Measurements from ENCODE around the gene MGAT5. TPM values are rescaled to one million over a fixed set of nuclear protein-coding genes. Genes with fewer than 3 reads are reported as not detected.
"Not testable (repeated sequence)": the region's sequence is repeated elsewhere in the genome, so short reads cannot be mapped to it uniquely, and the experiment has no call there.

MGAT5 gene
- total RNA-seq, 1 experiment from 2014 or later = 25.4 TPM

- Histone ChIP-seq H3K4me3 (ENCODE audit: insufficient read depth, low read depth, low read length) (no peak overlapping the region), H3K36me3 (replicated peaks; ENCODE audit: control insufficient read depth, insufficient read depth, low read length) (no peaks in the 10 kb centered on the region), H3K27me3 (ENCODE audit: control insufficient read depth, insufficient read depth, low read length) (no peaks in the 10 kb centered on the region)
- DNase-seq = no peak
These were observed 33.5 kb downstream of the MGAT5 start for GRCh38 chr2:134287323-134287722.

- DNase-seq = no peak
- H3K27me3 ChIP-seq (ENCODE audit: control insufficient read depth, insufficient read depth, low read length) = no peaks in the 10 kb centered on the region
- H3K4me3 ChIP-seq (ENCODE audit: insufficient read depth, low read depth, low read length) = no peak overlapping the region
- no peaks in the 10 kb centered on the region for H3K36me3 ChIP-seq (replicated peaks; ENCODE audit: control insufficient read depth, insufficient read depth, low read length)
These were observed 34.9 kb downstream of the MGAT5 start for GRCh38 chr2:134288814-134289213.

GRCh38 chr2:134289225-134289624 lies 35.4 kb downstream of the MGAT5 start:
- Histone ChIP-seq H3K4me3 (ENCODE audit: insufficient read depth, low read depth, low read length) (no peak overlapping the region), H3K27me3 (ENCODE audit: control insufficient read depth, insufficient read depth, low read length) (no peaks in the 10 kb centered on the region), H3K36me3 (replicated peaks; ENCODE audit: control insufficient read depth, insufficient read depth, low read length) (no peaks in the 10 kb centered on the region)
- DNase-seq = no peak

GRCh38 chr2:134290358-134290757 lies 36.5 kb downstream of the MGAT5 start:
- Histone ChIP-seq H3K4me3 (ENCODE audit: insufficient read depth, low read depth, low read length) (no peak overlapping the region), H3K27me3 (ENCODE audit: control insufficient read depth, insufficient read depth, low read length) (no peaks in the 10 kb centered on the region), H3K36me3 (replicated peaks; ENCODE audit: control insufficient read depth, insufficient read depth, low read length) (no peaks in the 10 kb centered on the region)
- no peak for DNase-seq

GRCh38 chr2:134292514-134292913 lies 38.6 kb downstream of the MGAT5 start:
- no peaks in the 10 kb centered on the region for H3K27me3 ChIP-seq (ENCODE audit: control insufficient read depth, insufficient read depth, low read length)
- no peak for DNase-seq
- H3K4me3 ChIP-seq (ENCODE audit: insufficient read depth, low read depth, low read length) = no peak overlapping the region
- no peaks in the 10 kb centered on the region for H3K36me3 ChIP-seq (replicated peaks; ENCODE audit: control insufficient read depth, insufficient read depth, low read length)

GRCh38 chr2:134293719-134294537 lies 40.1 kb downstream of the MGAT5 start:
- DNase-seq = no peak
- H3K4me3 ChIP-seq (ENCODE audit: insufficient read depth, low read depth, low read length) = no peak overlapping the region
- H3K36me3 ChIP-seq (replicated peaks; ENCODE audit: control insufficient read depth, insufficient read depth, low read length) = no peaks in the 10 kb centered on the region
- no peaks in the 10 kb centered on the region for H3K27me3 ChIP-seq (ENCODE audit: control insufficient read depth, insufficient read depth, low read length)

GRCh38 chr2:134294598-134294997 lies 40.7 kb downstream of the MGAT5 start:
- DNase-seq; H3K4me3 ChIP-seq (ENCODE audit: insufficient read depth, low read depth, low read length); H3K36me3 ChIP-seq (replicated peaks; ENCODE audit: control insufficient read depth, insufficient read depth, low read length); H3K27me3 ChIP-seq (ENCODE audit: control insufficient read depth, insufficient read depth, low read length): not testable (repeated sequence)

- DNase-seq = no peak
- Histone ChIP-seq H3K4me3 (ENCODE audit: insufficient read depth, low read depth, low read length) (no peak overlapping the region), H3K27me3 (ENCODE audit: control insufficient read depth, insufficient read depth, low read length) (no peaks in the 10 kb centered on the region), H3K36me3 (replicated peaks; ENCODE audit: control insufficient read depth, insufficient read depth, low read length) (no peaks in the 10 kb centered on the region)
These were observed 41.6 kb downstream of the MGAT5 start for GRCh38 chr2:134295441-134295840.

GRCh38 chr2:134296301-134296700 lies 42.4 kb downstream of the MGAT5 start:
- no peaks in the 10 kb centered on the region for H3K27me3 ChIP-seq (ENCODE audit: control insufficient read depth, insufficient read depth, low read length)
- no peak for DNase-seq
- no peak overlapping the region for H3K4me3 ChIP-seq (ENCODE audit: insufficient read depth, low read depth, low read length)
- no peaks in the 10 kb centered on the region for H3K36me3 ChIP-seq (replicated peaks; ENCODE audit: control insufficient read depth, insufficient read depth, low read length)

GRCh38 chr2:134299334-134299733 lies 45.5 kb downstream of the MGAT5 start:
- Histone ChIP-seq H3K36me3 (replicated peaks; ENCODE audit: control insufficient read depth, insufficient read depth, low read length) (no peaks in the 10 kb centered on the region), H3K27me3 (ENCODE audit: control insufficient read depth, insufficient read depth, low read length) (no peaks in the 10 kb centered on the region), H3K4me3 (ENCODE audit: insufficient read depth, low read depth, low read length) (no peak overlapping the region)
- no peak for DNase-seq

- Histone ChIP-seq H3K36me3 (replicated peaks; ENCODE audit: control insufficient read depth, insufficient read depth, low read length) (no peaks in the 10 kb centered on the region), H3K4me3 (ENCODE audit: insufficient read depth, low read depth, low read length) (no peak overlapping the region), H3K27me3 (ENCODE audit: control insufficient read depth, insufficient read depth, low read length) (no peaks in the 10 kb centered on the region)
- no peak for DNase-seq
These were observed 46.7 kb downstream of the MGAT5 start for GRCh38 chr2:134300585-134300984.

GRCh38 chr2:134301099-134301927 lies 47.4 kb downstream of the MGAT5 start:
- Histone ChIP-seq H3K36me3 (replicated peaks; ENCODE audit: control insufficient read depth, insufficient read depth, low read length) (no peaks in the 10 kb centered on the region), H3K4me3 (ENCODE audit: insufficient read depth, low read depth, low read length) (no peak overlapping the region), H3K27me3 (ENCODE audit: control insufficient read depth, insufficient read depth, low read length) (no peaks in the 10 kb centered on the region)
- DNase-seq = no peak

- H3K4me3 ChIP-seq (ENCODE audit: insufficient read depth, low read depth, low read length) = no peak overlapping the region
- no peaks in the 10 kb centered on the region for H3K36me3 ChIP-seq (replicated peaks; ENCODE audit: control insufficient read depth, insufficient read depth, low read length)
- no peak for DNase-seq
- no peaks in the 10 kb centered on the region for H3K27me3 ChIP-seq (ENCODE audit: control insufficient read depth, insufficient read depth, low read length)
These were observed 48.0 kb downstream of the MGAT5 start for GRCh38 chr2:134301928-134302260.

GRCh38 chr2:134304394-134305108 lies 50.7 kb downstream of the MGAT5 start:
- no peak for DNase-seq

GRCh38 chr2:134305109-134305491 lies 51.2 kb downstream of the MGAT5 start:
- no peak overlapping the region for H3K4me3 ChIP-seq (ENCODE audit: insufficient read depth, low read depth, low read length)
- DNase-seq = no peak
- H3K27me3 ChIP-seq (ENCODE audit: control insufficient read depth, insufficient read depth, low read length) = no peaks in the 10 kb centered on the region
- no peaks in the 10 kb centered on the region for H3K36me3 ChIP-seq (replicated peaks; ENCODE audit: control insufficient read depth, insufficient read depth, low read length)

More at GRCh38 chr2:134304394-134305108, 50.7 kb downstream of the MGAT5 start:
- Histone ChIP-seq H3K4me3 (ENCODE audit: insufficient read depth, low read depth, low read length) (no peak overlapping the region), H3K27me3 (ENCODE audit: control insufficient read depth, insufficient read depth, low read length) (no peaks in the 10 kb centered on the region), H3K36me3 (replicated peaks; ENCODE audit: control insufficient read depth, insufficient read depth, low read length) (no peaks in the 10 kb centered on the region)

Measured in H7 (cell line).